Liver (tissue), 3 donors: ENCODE data around the gene ABHD5.

Experiments
- EGR1 ChIP-seq, 2 donors: IDR thresholded peaks; 2 replicates each; pipeline ENCODE4 v1.6.1; 2016 to 2018; ENCODE audit warnings: antibody characterized with exemption in 2 of 2, low read depth in 2 of 2
- FOXA1 ChIP-seq: IDR thresholded peaks from 2 replicates; pipeline ENCODE4 v1.6.1; 2016; ENCODE audit warnings: antibody characterized with exemption
- GABPA ChIP-seq, 2 donors: IDR thresholded peaks in 1 of 2; conservative IDR thresholded peaks in 1 of 2; 2 replicates each; pipeline ENCODE4 v1.6.1; 2016; ENCODE audit warnings: antibody characterized with exemption in 2 of 2, mild to moderate bottlenecking in 1 of 2, moderate library complexity in 1 of 2
- HNF4A ChIP-seq, 2 donors: conservative IDR thresholded peaks; 2 replicates each; pipeline ENCODE4 v1.6.1; 2016; ENCODE audit warnings: antibody characterized with exemption in 2 of 2, mild to moderate bottlenecking in 2 of 2
- JUND ChIP-seq, 2 donors: IDR thresholded peaks; 2 replicates each; pipeline ENCODE4 v1.6.1; 2016; ENCODE audit warnings: antibody characterized with exemption in 2 of 2
- RAD21 ChIP-seq, 2 donors: IDR thresholded peaks; 2 replicates each; pipeline ENCODE4 v1.6.1; 2016; ENCODE audit warnings: antibody characterized with exemption in 2 of 2, mild to moderate bottlenecking in 2 of 2
- SP1 ChIP-seq: IDR thresholded peaks from 2 replicates; pipeline ENCODE4 v1.6.1; 2018; ENCODE audit warnings: antibody characterized with exemption, mild to moderate bottlenecking
- TAF1 ChIP-seq: conservative IDR thresholded peaks from 2 replicates; pipeline ENCODE4 v1.6.1; 2016; ENCODE audit warnings: antibody characterized with exemption, mild to moderate bottlenecking
- YY1 ChIP-seq: IDR thresholded peaks from 2 replicates; pipeline ENCODE4 v1.6.1; 2016; ENCODE audit warnings: antibody characterized with exemption, mild to moderate bottlenecking
- TF ChIP-seq, protein P1 (sequence below): fragments of 150-350 bp; IDR thresholded peaks from 2 replicates; pipeline ENCODE4 v1.5.1; 2017; ENCODE audit warnings: improper control_type of control experiment, low read depth, low read length; ENCODE audit not compliant: missing input control
- TF ChIP-seq, protein P2 (sequence below): IDR thresholded peaks from 2 replicates; pipeline ENCODE4 v1.6.1; 2016; ENCODE audit warnings: antibody characterized with exemption
- TF ChIP-seq, protein P3 (sequence below): IDR thresholded peaks from 2 replicates; pipeline ENCODE4 v1.6.1; 2016; ENCODE audit warnings: antibody characterized with exemption
- donor health status: healthy.
- donor health status: healthy.

DNA sequence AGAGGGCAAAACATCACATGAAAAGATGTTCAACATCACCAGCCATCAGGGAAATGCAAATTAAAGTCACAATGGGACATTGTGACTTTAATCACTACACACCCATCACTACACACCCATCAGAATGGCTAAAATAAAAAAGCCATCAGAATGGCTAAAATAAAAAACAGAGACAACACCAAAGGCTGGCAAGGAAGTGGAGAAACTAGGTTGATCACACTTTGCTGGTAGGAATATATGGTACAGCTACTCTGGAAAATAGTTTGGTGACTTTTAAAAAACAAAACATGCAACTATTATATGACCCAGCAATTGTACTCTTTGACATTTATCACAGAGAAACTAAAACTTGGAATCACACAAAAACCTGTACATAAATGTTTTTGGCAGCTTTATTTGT lies 15.1 kb upstream of the ABHD5 start:
- no peak for TF ChIP-seq TAF1
- TF ChIP-seq, protein P1, sequence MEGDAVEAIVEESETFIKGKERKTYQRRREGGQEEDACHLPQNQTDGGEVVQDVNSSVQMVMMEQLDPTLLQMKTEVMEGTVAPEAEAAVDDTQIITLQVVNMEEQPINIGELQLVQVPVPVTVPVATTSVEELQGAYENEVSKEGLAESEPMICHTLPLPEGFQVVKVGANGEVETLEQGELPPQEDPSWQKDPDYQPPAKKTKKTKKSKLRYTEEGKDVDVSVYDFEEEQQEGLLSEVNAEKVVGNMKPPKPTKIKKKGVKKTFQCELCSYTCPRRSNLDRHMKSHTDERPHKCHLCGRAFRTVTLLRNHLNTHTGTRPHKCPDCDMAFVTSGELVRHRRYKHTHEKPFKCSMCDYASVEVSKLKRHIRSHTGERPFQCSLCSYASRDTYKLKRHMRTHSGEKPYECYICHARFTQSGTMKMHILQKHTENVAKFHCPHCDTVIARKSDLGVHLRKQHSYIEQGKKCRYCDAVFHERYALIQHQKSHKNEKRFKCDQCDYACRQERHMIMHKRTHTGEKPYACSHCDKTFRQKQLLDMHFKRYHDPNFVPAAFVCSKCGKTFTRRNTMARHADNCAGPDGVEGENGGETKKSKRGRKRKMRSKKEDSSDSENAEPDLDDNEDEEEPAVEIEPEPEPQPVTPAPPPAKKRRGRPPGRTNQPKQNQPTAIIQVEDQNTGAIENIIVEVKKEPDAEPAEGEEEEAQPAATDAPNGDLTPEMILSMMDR, result no peak
- no peak for TF ChIP-seq JUND (IDR thresholded peaks at IDR 0.05)
- TF ChIP-seq SP1, result no peak
- TF ChIP-seq, protein P2, sequence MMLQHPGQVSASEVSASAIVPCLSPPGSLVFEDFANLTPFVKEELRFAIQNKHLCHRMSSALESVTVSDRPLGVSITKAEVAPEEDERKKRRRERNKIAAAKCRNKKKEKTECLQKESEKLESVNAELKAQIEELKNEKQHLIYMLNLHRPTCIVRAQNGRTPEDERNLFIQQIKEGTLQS, result no peak
- TF ChIP-seq GABPA (IDR thresholded peaks at IDR 0.05 in 1 of 2, conservative IDR thresholded peaks at IDR 0.05 in 1 of 2), result no peak
- TF ChIP-seq YY1, result no peak
- no peak for TF ChIP-seq FOXA1
- TF ChIP-seq, protein P3, sequence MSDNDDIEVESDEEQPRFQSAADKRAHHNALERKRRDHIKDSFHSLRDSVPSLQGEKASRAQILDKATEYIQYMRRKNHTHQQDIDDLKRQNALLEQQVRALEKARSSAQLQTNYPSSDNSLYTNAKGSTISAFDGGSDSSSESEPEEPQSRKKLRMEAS, result no peak
- no peak for TF ChIP-seq EGR1 (IDR thresholded peaks at IDR 0.05; ENCODE audit: low read depth in 2 of 2)
- no peak for TF ChIP-seq RAD21 (IDR thresholded peaks at IDR 0.05)
- TF ChIP-seq HNF4A (conservative IDR thresholded peaks at IDR 0.05), result no peak
